Neural cell (in vitro differentiated cells): ENCODE measurements around the gene ARL13A. TPM values are rescaled to one million over a fixed set of nuclear protein-coding genes. Genes with fewer than 3 reads are reported as not detected.

Source experiments
- H2AFZ ChIP-seq: fragments of 200-600, 300-800 bp; sonication (generic), shearing (Covaris generic); 2 replicates; pipeline ENCODE4 v1.6.0; 2014; ENCODE audit warnings: low read depth, mild to moderate bottlenecking, antibody characterized with exemption, low read length, moderate library complexity
- H3F3A ChIP-seq: fragments of 200-600 bp; shearing (Covaris generic); 2 replicates; pipeline ENCODE4 v1.6.1; 2016; ENCODE audit warnings: mild to moderate bottlenecking, moderate library complexity, mixed read lengths, antibody characterized with exemption, low read length; ENCODE audit not compliant: insufficient read depth, poor library complexity, severe bottlenecking
- H3K27ac ChIP-seq: fragments of 200-600, 300-800 bp; sonication (generic), shearing (Covaris generic); 2 replicates; pipeline ENCODE4 v1.5.1; 2014; ENCODE audit warnings: mild to moderate bottlenecking, low read length, moderate library complexity
- H3K27me3 ChIP-seq: fragments of 300-800, 200-600 bp; sonication (generic), shearing (Covaris generic); 2 replicates; pipeline ENCODE4 v1.6.0; 2014; ENCODE audit warnings: mild to moderate bottlenecking, low read depth, low read length, moderate library complexity; ENCODE audit not compliant: insufficient read depth
- H3K36me3 ChIP-seq: fragments of 300-800, 200-600 bp; sonication (generic), shearing (Covaris generic); 2 replicates; pipeline ENCODE4 v1.5.1; 2014; ENCODE audit warnings: mild to moderate bottlenecking, antibody characterized with exemption, low read length, moderate library complexity; ENCODE audit not compliant: insufficient read depth
- H3K4me2 ChIP-seq: fragments of 300-800, 200-600 bp; sonication (generic), shearing (Covaris generic); 2 replicates; pipeline ENCODE4 v1.6.0; 2014; ENCODE audit warnings: mild to moderate bottlenecking, low read length
- H3K4me3 ChIP-seq: fragments of 300-800, 200-600 bp; sonication (generic), shearing (Covaris generic); 2 replicates; pipeline ENCODE4 v1.5.1; 2014; ENCODE audit warnings: mild to moderate bottlenecking, low read length, moderate library complexity
- H3K79me2 ChIP-seq: fragments of 200-600 bp; shearing (Covaris generic); replicated peaks from 2 replicates; pipeline ENCODE4 v1.6.0; 2014; ENCODE audit warnings: mild to moderate bottlenecking, low read length, moderate library complexity; ENCODE audit not compliant: insufficient read depth
- H3K9ac ChIP-seq: fragments of 300-800, 200-600 bp; sonication (generic), shearing (Covaris generic); 2 replicates; pipeline ENCODE4 v1.6.1; 2016; ENCODE audit warnings: mild to moderate bottlenecking, low read length, mixed read lengths
- H3K9me2 ChIP-seq: fragments of 200-600 bp; shearing (Covaris generic); 2 replicates; pipeline ENCODE4 v1.6.1; 2016; ENCODE audit warnings: mild to moderate bottlenecking, low read length, mixed read lengths; ENCODE audit not compliant: insufficient read depth
- H3K9me3 ChIP-seq: fragments of 200-600, 300-800 bp; sonication (generic), shearing (Covaris generic); 2 replicates; pipeline ENCODE4 v1.6.1; 2016; ENCODE audit warnings: mild to moderate bottlenecking, mixed run types, low read length, moderate library complexity, mixed read lengths
- H4K20me1 ChIP-seq: fragments of 200-600 bp; shearing (Covaris generic); 2 replicates; pipeline ENCODE4 v1.6.1; 2016; ENCODE audit warnings: mild to moderate bottlenecking, mixed run types; ENCODE audit not compliant: insufficient read depth
- EP300 ChIP-seq: fragments of 450-650 bp; conservative IDR thresholded peaks from 2 replicates; pipeline ENCODE4 v1.6.1; 2014; ENCODE audit warnings: antibody characterized with exemption, mild to moderate bottlenecking, moderate library complexity; ENCODE audit not compliant: poor library complexity, severe bottlenecking
- EZH2 ChIP-seq: fragments of 200-600, 300-800 bp; shearing (Covaris generic), sonication (generic); IDR thresholded peaks from 2 replicates; pipeline ENCODE4 v1.6.1; 2014; ENCODE audit warnings: antibody characterized with exemption, low read length, borderline replicate concordance, mild to moderate bottlenecking; ENCODE audit not compliant: insufficient read depth, poor library complexity, severe bottlenecking
- MXI1 ChIP-seq: fragments of 450-650 bp; conservative IDR thresholded peaks from 2 replicates; pipeline ENCODE4 v1.6.1; 2014; ENCODE audit warnings: antibody characterized with exemption, mild to moderate bottlenecking; ENCODE audit not compliant: poor library complexity, severe bottlenecking
- POLR2AphosphoS5 ChIP-seq: IDR thresholded peaks from 2 replicates; pipeline ENCODE4 v1.6.1; 2012
- RAD21 ChIP-seq: fragments of 450-650 bp; conservative IDR thresholded peaks from 2 replicates; pipeline ENCODE4 v1.6.1; 2014; ENCODE audit warnings: antibody characterized with exemption, mild to moderate bottlenecking, moderate library complexity
- REST ChIP-seq: IDR thresholded peaks from 2 replicates; pipeline ENCODE4 v1.6.1; 2012; ENCODE audit warnings: borderline replicate concordance
- SMC3 ChIP-seq: fragments of 450-650 bp; conservative IDR thresholded peaks from 2 replicates; pipeline ENCODE4 v1.6.1; 2014; ENCODE audit warnings: antibody characterized with exemption, mild to moderate bottlenecking, moderate library complexity; ENCODE audit not compliant: poor library complexity
- TAF1 ChIP-seq: IDR thresholded peaks from 2 replicates; pipeline ENCODE4 v1.6.1; 2012; ENCODE audit warnings: low read depth
- polyA plus RNA-seq: library from polyadenylated mRNA; depleted of rRNA; stranded (reverse); fragments of >200 nt; gene quantifications from 2 replicates; pipeline ENCODE4 v1.2.3, GENCODE V29; 2014
- TF ChIP-seq, protein P1 (sequence below): fragments of 450-650 bp; IDR thresholded peaks from 2 replicates; pipeline ENCODE4 v1.5.1; 2014; ENCODE audit warnings: antibody characterized with exemption, mild to moderate bottlenecking, moderate library complexity; ENCODE audit not compliant: poor library complexity, severe bottlenecking

ARL13A gene
- polyA plus RNA-seq, 1 donor from 2014 or later = not detected

GRCh38 chrX:101022020-101022419 is 52.5 kb downstream of the ARL13A start:
- Histone ChIP-seq H3K9me3 (no peaks in the 10 kb centered on the region), H3K36me3 (no peaks in the 10 kb centered on the region), H4K20me1 (no peaks in the 10 kb centered on the region), H3K27ac (no peak overlapping the region), H3K9ac (no peak overlapping the region), H3K4me3 (no peak overlapping the region), H3F3A (no peaks in the 10 kb centered on the region), H3K27me3 (no peaks in the 10 kb centered on the region), H3K4me2 (no peak overlapping the region), H3K79me2 (no peaks in the 10 kb centered on the region), H3K9me2 (no peaks in the 10 kb centered on the region), H2AFZ (no peak overlapping the region)
- TF ChIP-seq MXI1 (no peak), REST (no peak), EZH2 (no peak), EP300 (no peak), RAD21 (no peak), TAF1 (no peak), SMC3 (no peak), POLR2AphosphoS5 (no peak)
- TF ChIP-seq, protein P1, sequence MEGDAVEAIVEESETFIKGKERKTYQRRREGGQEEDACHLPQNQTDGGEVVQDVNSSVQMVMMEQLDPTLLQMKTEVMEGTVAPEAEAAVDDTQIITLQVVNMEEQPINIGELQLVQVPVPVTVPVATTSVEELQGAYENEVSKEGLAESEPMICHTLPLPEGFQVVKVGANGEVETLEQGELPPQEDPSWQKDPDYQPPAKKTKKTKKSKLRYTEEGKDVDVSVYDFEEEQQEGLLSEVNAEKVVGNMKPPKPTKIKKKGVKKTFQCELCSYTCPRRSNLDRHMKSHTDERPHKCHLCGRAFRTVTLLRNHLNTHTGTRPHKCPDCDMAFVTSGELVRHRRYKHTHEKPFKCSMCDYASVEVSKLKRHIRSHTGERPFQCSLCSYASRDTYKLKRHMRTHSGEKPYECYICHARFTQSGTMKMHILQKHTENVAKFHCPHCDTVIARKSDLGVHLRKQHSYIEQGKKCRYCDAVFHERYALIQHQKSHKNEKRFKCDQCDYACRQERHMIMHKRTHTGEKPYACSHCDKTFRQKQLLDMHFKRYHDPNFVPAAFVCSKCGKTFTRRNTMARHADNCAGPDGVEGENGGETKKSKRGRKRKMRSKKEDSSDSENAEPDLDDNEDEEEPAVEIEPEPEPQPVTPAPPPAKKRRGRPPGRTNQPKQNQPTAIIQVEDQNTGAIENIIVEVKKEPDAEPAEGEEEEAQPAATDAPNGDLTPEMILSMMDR = no peak

GRCh38 chrX:101025126-101025525 is 55.6 kb downstream of the ARL13A start:
- TF ChIP-seq POLR2AphosphoS5 (no peak), TAF1 (no peak), EZH2 (no peak), REST (no peak), MXI1 (no peak), EP300 (no peak), RAD21 (no peak), SMC3 (no peak)
- TF ChIP-seq, protein P1 = no peak
- no peaks in the 10 kb centered on the region for H3K9me2 ChIP-seq
- H3K4me2 ChIP-seq = no peak overlapping the region
- H3F3A ChIP-seq = no peaks in the 10 kb centered on the region
- H4K20me1 ChIP-seq = no peaks in the 10 kb centered on the region
- H3K4me3 ChIP-seq = no peak overlapping the region
- no peak overlapping the region for H2AFZ ChIP-seq
- no peaks in the 10 kb centered on the region for H3K27me3 ChIP-seq
- H3K9me3 ChIP-seq = no peaks in the 10 kb centered on the region
- no peak overlapping the region for H3K27ac ChIP-seq
- H3K79me2 ChIP-seq = no peaks in the 10 kb centered on the region
- no peak overlapping the region for H3K9ac ChIP-seq
- no peaks in the 10 kb centered on the region for H3K36me3 ChIP-seq
